Activated CD8-positive, alpha-beta memory T cell treated with anti-CD3 and anti-CD28 coated beads for 24 hours (primary cell): ENCODE results near the gene FRMD8.

Experiments used
- DNase-seq: peaks from one replicate; pipeline ENCODE4 v3.0.0-alpha.2; 2020

The FRMD8 gene

DNA sequence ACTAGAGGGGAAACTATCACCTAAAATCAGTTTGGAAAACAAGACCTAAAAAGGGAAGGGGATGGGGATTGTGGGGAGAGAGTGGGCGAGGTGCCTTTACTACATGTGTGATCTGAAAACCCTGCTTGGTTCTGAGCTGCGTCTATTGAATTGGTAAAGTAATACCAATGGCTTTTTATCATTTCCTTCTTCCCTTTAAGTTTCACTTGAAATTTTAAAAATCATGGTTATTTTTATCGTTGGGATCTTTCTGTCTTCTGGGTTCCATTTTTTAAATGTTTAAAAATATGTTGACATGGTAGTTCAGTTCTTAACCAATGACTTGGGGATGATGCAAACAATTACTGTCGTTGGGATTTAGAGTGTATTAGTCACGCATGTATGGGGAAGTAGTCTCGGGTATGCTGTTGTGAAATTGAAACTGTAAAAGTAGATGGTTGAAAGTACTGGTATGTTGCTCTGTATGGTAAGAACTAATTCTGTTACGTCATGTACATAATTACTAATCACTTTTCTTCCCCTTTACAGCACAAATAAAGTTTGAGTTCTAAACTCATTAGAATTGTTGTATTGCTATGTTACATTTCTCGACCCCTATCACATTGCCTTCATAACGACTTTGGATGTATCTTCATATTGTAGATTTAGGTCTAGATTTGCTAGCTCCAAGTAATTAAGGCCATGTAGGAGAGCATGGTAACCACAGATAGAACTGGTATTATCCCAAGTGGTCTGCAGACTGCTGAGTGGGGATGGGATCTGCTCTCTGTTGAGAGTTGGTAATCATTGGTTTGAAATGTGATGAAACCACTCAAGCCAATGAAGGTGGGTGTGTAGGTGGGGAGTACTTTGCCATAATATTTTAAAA lies 39.8 kb downstream of the FRMD8 start:
- peak; percentile 62 for DNase-seq

DNA sequence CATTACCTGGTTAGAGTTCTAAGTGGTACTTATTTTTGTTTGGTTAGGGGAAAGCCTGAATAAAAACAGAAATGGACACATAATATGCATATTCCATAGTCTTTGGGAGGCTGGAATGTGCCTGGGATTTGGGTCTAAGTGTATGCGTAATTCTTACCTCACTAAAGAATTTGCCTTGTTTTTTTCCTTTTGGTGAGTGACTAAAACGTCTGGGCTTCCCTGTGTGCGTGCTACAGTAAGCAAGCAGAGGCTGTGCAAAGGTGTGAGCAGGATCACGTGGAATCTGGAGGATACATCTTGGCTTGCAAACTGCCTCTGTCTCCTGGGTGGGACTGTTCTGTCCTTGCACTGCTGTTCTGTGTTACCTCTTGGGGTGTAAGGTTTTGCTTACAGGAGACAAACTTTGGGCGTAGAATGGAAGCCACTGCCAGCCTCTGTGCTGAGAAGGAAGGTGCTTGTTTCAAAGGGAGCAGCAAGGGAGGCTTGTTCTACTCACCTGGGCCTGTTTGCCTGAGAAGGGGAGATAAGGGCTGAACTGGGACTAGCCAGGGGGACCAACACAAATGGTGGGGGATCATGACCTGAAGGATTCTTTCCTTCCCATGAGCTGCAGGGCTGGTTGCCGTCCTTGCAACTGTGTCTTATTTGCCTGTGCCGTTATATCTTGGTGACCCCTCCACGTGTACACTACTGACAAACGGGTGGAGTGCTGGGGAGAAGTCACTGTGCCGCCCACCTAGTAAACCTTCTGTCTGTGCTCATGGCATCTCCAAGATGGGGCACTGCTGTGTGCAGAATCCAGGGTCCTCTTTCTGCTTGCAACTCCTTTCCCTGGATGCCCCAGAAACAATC lies 40.6 kb downstream of the FRMD8 start:
- peak; percentile 77 for DNase-seq

DNA sequence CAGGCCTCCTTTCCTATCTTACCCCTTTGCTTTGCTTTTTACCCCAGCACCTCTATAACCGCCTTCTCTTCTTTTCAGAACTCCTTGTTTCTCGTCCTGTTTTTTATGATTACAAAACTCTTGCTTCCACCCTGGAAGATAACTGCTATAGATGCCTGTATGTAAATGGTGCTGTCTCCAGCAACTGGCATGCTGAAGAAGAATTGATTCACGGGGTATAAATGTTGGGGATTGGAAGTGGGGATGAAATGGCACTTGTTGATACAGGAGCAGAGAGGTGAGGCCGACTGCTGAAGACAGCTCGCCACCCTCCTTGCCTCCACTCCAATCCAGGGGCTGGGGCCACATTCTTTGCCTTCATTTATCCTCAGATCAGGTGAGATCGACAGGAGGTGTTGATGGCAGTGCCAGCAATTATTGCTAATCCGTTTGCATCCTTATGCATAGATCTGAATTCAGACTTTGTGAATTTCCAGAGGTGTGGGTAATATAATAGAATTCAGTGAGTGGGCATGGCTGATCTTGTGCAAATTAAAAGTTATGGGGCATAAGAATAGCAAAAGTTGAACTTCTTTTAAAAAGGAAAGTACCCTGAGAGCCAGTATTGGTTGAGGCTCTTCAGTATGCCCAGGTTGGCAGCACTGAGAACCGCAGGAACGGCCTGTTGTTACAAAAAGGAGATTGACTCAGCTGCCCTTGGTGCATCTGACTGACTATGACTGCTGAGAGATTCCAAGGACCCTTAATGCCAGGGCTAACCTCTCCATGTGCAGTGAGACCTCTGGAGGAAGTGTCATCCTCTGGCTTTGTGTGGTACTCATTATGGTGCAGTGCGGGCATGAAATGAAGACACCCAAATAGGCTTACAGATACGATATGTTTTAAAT lies 41.5 kb downstream of the FRMD8 start:
- DNase-seq, result peak; percentile 72

DNA sequence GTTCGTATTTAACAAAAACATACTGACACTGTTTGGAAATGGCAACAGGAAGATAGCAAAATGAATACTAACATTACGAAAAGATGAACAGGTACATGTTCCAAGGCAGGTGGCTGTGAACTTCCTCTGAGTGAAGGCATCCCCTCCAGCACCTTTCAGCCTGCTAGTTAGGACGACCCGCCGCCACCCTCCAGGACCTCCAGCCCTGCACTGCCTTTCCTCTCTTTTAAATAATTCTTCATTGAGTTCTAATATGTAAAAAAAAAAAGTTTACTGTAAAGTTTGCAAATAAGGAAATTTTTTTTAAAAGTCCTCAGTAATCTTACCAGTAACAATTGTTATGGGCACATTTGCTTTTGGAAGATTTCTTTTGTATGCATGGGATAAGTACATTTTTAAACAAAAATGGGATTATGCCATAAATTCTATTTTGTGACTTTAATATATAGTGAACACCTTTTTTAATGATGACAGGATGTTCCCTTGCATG lies 42.2 kb downstream of the FRMD8 start:
- peak; percentile 62 for DNase-seq

DNA sequence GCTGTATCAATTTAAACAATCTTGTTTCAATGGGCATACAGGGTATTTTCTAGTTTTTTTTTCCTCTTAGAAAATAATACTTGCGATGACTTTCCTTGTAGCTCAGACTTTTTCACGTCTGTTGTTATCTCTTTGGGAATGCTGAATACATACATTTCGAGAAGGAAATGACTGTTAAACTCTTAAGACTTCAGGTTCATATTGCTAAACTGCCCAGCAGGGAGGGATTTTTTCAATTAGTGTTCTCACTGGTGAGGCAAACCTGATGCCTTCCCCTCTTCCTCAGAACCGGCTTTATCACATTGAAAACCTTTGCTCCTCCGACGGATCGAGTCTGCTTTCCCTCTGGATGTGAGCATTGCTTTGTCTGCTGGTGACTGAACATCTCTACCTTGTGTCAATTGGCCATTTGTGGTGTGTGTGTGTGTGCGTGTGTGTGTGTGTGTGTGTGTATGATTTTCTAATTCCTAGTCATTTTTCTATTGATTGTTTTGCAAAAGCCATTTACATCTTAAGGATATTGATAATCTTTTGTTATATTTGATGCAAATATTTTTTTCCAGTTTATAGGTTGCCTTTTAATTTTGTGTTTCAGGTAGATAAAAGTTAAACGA lies 42.7 kb downstream of the FRMD8 start:
- DNase-seq, result peak; percentile 64

DNA sequence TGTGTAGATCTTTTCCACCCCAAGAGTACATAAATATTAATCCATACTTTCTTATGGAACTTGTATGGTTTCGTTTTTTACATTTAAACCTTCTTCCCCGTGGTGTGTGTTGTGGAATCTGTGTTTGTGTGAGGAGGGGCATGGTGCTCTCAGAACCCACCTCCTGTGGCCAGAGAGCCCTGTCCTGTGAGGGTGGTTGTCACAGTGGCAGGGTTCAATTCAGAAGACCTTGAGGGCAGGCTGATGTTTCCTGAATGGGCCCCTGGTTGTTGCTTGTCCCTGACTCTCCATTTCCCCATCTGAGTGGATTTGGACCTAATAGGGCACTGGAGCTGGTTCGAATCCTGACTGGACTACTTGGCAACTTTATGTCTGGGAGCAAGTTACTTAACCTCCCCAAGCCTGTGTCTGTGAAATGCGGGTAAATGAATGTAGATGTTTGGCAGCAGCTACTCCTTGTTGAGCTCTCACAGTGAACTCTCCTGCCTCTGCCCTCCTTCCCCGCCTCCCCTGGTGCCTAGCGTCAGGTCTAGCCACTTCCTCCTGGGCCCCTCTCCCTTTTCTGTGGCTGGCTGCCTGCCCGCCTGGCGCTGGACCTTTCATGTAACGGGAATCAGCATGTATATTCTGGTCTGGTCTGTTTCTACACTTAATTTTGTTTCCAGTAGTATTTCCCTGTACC lies 43.4 kb downstream of the FRMD8 start:
- peak; percentile 73 for DNase-seq

DNA sequence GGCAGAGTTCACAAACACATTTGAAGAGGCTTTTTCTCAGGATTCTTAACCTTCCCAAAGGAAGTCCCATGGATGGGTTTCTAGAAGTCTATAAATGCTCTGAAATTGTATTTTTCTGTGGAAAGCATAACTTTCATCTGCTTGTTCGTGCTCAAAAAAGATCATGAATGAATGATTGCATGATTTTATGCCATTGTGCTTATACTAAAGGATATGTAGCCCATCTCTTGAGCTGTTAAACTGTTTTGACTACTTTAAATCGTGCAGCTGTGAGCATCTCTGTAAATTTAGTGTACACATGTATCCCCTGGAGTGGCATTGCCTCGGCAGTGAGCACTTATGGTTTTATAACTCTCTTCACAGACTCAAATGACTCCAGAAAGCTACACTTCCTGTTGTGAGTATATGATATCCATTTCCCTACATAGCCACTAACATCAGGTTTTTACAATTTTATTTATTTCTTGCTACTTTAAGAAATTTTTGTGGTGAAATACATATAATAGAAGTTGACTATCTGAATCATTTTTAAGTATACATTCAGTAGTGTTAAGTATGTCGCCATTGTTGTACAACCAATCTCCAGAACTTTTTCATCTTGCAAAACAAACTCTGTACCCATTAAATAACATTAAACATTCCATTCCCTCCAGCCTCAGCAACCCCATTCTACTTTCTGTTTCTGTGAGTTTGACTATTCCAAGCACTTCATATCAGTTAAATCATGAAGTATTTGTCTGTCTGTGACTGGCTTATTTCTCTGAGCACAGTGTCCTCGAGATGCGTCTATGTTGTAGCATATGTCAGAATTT lies 44.2 kb downstream of the FRMD8 start:
- peak; percentile 54 for DNase-seq

DNA sequence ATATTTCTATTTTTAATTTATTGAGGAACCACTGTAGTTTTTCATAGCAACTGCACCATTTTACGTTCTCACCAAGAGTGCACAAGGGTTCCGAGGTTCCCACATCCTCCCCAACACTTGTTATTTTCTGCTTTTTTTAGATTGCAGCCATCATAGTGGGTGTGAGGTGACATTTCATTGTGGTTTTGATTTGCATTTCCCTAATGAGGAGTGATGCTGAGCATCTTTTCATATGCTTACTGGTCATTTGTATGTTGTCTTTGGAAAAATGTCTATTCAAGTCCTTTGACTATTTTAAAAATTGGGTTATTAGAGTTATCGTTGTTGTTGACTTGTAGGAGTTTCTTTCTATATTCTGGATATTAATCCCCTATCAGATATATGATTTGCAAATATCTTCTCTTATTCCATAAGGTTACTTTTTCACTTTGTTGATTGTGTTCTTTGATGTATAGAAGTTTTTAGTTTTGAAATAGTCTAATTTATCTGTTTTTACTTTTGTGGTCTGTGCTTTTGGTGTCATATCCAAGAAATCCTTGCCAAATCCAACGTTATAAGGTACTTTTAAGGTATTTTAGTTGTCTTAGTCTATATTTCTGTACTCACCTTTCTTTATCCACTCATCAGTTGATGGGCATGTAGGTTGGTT lies 45.1 kb downstream of the FRMD8 start:
- DNase-seq, result peak; percentile 56

DNA sequence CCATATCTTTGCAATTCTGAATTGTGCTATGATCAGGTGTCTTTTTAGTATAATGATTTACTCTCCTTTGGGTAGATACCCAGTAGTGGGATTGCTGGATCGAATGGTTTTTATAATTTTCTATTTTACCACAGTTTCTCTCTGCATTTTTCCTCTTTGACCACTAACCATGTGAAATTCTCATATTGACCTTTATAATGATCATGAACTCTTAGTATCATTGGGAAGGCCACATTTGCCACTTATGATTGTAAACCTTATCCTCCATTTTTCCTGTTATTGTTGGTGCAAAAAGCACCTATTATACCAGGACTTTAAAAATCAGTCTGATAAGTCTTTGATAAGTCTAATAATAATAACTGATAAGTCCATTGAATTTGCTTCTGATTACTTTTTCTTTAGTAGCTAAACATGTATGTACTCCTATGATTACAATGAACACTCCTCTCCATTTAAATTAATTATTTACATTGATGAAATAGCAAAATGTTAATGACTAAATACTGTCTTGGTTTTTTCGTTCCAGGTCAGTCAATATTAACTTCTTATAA lies 45.7 kb downstream of the FRMD8 start:
- DNase-seq, result no peak

DNA sequence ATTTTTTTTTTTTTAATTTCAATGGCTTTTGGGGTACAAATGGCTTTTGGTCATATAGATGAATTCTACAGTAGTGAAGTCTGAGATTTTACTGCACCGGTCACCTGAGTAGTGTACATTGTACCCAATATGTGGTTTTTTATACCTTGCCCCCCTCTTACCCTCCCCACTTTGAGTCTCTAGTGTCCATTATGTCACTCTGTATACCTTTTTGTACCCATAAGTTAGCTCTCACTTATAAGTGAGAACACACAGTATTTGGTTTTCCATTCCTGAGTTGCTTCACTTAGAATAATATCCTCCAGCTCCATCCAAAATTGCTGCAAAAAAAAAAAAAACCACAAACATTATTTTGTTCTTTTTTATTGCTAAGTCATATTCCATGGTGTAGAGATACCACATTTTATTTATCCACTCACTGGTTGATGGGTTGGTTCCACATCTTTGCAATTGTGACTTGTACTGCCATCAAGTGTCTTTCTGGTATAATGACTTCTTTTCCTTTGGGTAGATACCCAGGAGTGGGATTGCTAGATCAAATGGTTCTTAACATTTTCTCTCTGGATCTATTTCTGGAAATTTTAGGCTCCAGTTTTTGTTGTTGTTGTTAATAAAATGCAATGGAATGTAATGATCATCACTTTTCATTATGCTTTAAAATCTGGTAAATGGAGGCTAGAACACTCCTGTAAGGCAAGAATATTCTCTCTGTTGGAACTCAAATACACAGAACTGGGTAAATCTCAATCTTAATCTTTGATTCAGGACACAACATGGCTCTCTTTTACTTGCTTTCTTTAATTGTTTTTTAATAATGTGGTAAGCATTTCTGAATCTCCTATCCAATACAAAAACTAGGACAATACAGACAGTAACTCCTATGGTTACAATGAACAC lies 46.5 kb downstream of the FRMD8 start:
- no peak for DNase-seq

DNA sequence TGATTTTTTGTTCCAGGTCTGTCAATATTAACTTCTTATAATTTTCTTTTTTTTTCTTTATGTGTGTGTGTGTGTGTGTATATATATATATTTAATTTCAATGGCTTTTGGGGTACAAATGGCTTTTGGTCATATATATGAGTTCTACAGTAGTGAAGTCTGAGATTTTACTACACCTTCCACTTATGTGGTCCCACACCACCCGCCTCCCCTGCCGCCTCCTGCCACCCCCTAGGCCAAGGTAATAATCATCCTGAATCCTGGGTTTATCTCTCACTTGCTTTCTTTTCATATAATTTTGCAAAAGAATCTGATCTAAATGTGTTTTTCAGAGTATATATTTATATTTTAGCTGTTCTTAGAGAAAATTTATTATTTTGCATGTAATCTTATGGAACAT lies 47.2 kb downstream of the FRMD8 start:
- DNase-seq, result no peak

DNA sequence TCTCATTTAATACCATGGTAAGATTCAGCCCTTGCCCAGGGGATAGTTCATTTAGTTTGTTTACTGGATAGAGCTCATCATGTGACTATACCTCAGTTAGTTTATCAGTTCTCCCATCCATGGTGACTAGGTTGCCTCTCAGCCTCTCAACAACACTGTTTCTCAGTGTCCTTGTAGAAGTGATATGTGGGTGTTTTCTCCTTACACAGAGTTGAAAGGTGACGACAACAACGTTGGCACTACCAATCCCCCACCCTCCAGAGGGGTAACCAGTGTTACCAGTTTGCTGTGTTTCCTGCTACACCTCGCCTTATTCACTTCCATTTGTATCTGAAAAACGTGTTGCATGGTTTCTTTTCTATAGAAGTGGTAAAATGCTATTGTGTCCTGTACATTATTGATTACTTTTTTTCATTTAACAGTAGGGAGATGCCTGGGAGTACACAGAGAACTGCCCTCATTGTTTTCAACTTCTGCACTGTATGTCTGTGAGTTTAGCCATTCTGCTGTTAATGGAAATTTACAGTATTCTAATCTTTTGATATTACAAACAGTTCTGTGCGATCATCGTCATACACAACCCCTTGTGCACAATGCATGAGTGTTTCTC lies 47.7 kb downstream of the FRMD8 start:
- DNase-seq, result no peak

DNA sequence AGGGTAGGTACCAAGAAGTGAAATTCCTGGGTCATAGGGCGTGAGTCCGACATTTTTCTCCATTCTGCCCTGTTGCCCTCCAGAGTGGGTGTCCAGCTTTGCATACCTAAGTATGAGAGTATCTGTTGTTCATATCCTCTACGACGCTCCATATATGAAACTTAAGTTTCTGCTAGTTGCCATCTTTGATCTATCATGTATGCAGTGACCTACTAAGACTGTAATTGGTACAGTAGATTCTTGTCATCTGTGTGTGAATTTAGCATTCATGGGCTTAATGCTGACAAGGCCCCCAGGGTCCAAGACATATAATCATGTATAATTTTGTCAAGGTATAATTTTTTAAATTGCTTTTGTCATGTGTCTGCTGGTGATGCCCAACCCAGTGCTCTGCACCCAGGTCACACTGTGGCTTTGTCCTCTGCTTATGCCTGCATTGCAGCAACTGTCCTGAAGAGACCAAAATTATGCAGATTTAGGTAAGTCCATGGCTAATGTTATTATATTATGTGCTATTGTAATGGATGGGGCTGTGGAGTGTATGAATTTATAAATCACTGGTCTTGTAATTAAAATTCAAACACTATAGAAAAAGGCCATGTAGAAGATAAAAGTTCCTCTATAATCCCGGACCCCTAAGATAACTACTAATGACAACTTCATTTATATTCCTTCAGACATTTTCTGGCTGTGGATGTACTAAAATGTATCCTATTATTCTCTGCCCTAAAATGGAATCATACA lies 48.4 kb downstream of the FRMD8 start:
- peak; percentile 35 for DNase-seq

DNA sequence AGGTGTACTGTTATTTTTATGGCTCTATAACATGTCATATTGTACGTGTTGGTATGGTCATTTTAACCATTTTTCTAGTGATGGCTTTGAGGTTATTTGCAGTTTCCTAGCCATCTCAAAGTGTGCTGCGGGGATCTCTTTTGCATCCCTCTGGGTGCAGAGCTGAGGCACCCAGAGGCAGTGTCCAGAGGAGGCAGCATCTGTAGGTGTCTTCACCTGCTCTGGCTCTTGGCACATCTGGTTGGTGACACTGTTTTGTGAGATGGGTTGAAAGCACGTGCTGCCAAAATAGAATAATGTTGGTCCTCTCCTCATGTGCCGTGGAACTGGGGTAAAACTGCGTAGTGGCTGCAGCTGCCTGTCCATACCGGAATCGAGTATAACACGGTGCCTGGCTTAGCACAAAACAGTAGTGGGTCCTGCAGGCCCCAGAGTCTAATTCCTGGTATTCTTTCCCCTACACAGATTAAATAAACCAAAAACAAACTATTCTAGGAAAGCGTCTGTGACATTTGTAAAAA lies 49.0 kb downstream of the FRMD8 start:
- peak; percentile 51 for DNase-seq

DNA sequence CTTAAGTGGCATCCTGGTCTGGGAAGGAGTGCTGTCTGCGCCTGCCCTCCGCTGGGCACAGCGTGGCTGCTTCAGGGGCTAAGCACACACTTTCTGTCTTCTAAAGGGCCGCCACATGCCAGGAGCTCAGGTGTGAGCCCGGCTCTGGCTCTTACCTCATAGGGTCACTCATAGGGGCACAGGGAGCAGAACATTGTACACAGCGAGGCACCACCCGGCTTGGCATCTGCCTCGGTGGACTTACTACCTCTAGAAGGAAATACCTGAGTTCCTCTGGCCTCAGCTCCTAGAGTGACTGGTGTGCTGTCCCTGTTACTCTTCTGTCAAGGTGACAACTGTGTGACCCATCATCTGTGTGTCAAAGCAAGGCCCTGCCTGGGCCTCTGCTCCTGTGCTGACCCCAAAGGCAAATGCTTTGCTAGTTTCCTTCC lies 49.6 kb downstream of the FRMD8 start:
- peak; percentile 54 for DNase-seq

DNA sequence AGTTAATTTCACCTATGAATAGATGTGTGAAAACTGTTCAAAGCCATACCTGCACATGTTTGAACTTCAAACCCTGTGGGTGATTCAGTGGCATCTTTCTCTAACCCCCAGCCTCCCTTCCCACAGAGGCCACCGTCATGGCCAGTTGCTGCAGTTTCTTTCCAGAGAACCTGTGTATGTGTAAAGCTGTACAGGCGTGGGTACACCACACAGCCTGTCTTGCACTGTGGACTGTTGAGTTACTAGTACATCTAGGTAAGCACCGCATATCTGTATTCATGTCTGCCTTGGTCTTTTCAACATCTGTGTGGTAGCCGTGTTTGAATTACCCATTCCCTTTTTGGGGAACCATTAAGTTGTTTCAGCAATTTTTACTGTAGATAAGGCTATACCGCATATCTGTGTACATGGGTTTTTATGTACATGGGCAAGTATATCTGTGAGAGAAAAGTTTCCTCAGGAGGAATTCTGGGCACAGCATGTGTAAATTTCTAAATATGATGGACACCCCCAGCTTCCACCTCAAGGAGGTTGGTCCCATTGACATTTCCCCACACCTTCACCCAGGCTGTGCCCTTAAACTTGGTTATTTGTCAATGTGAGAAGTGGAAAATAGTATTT lies 50.1 kb downstream of the FRMD8 start:
- DNase-seq, result no peak
